GM19238 (cell line): ENCODE results near the gene LCT.
"Not testable (repeated sequence)": the region's sequence is repeated elsewhere in the genome, so short reads cannot be mapped to it uniquely, and the experiment has no call there.

Source experiments
- DNase-seq: peaks from one replicate; pipeline ENCODE4 v3.0.0; 2011; ENCODE audit warnings: low spot score; ENCODE audit not compliant: insufficient read length

LCT gene

GRCh38 chr2:135836596-135837270 is at the start of gene LCT:
Gene LCT, minus strand, starts transcription at chr2:135837184. Its CDS starts 15 bp downstream, at chr2:135837169.
- no peak for DNase-seq

DNA sequence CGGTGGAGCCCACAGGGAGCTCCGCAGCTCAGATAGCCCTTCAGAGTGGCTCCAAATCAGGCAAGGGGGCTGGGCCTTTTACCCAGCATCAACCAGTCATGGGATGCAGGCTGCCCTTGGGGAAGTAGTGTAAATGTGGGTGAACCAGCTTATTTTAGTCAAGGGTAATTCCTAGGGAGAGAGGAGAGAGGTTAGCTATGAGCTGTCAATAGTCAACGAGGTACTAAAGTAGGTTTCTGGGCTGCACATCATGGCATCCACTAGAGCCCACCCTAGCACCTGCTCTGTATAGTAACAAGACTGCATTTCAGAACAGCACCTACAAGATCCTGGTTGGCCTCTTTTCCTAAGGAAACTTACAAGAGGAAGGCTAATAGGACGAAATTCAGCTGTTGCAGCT is 48.7 kb upstream of the LCT start:
- no peak for DNase-seq

GRCh38 chr2:135882415-135882814 is 45.4 kb upstream of the LCT start:
- no peak for DNase-seq

DNA sequence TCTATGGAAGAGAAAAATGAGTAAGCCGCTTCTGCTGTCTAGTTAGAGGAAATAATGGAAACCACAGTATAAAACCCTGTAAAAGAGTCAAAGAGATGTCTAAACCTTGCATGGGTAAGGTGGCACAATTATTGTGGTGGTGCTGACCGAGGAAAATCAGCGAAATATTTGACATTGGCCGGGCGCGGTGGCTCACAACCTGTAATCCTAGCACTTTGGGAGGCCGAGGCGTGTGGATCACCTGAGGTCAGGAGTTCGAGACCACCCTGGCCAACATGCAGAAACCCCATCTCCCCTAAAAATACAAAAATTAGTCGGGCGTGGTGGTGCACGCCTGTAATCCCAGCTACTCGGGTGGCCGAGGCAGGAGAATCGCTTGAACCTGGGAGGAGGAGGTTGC is 39.8 kb upstream of the LCT start:
- DNase-seq: not testable (repeated sequence)

GRCh38 chr2:135876066-135876711 is 39.2 kb upstream of the LCT start, which contains the start of gene MCM6:
Gene MCM6, minus strand, starts transcription at chr2:135876443. Its CDS starts 78 bp downstream, at chr2:135876365.
- DNase-seq: peak; percentile 94

GRCh38 chr2:135875491-135876065 is 38.6 kb upstream of the LCT start:
- peak; percentile 45 for DNase-seq

DNA sequence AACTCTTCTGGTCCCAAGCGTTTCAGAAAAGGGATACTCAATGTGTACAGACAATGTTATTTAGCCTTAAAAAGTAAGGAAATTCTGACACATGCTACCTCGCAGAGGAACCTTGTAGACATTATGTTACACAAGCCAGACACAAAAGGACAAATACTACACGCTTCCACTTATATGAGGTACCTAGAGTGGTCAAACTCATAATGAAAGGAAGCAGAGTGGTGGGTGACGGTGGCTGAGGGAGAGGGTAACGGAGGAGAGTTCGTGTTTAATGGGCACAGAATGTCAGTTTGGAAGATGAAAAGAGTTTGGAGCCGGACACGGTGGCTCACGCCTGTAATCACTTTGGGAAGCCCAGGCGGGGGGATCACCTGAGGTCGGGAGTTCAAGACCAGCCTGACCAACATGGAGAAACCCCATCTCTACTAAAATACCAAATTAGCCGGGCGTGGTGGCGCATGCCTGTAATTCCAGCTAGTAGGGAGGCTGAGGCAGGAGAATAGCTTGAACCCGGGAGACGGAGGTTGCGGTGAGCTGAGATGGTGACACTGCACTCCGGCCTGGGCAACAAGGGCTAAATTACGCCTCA is 37.9 kb upstream of the LCT start:
- DNase-seq: no peak

DNA sequence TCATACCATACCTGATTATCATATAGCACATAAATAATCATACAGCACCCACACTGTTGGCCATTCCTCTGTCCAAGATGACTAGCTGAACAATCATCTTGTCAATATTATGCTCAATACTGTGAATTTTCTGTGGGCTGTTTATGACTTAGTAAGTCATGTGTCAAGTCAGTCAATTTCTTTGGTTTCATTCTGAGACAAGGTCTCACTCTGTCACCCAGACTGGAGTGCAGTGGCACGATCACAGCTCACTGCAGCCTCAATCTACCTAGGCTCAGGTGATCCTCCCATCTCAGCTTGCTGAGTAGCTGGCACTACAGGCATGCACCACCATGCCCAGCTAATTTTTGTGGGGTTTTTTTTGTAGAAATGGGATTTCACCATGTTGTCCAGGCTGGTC is 33.6 kb upstream of the LCT start:
- DNase-seq: no peak

GRCh38 chr2:135863233-135863632 is 26.2 kb upstream of the LCT start:
- DNase-seq: no peak

GRCh38 chr2:135862718-135863117 is 25.7 kb upstream of the LCT start:
- no peak for DNase-seq

- no peak for DNase-seq
Observed at GRCh38 chr2:135853401-135853800, 16.4 kb upstream of the LCT start.

DNA sequence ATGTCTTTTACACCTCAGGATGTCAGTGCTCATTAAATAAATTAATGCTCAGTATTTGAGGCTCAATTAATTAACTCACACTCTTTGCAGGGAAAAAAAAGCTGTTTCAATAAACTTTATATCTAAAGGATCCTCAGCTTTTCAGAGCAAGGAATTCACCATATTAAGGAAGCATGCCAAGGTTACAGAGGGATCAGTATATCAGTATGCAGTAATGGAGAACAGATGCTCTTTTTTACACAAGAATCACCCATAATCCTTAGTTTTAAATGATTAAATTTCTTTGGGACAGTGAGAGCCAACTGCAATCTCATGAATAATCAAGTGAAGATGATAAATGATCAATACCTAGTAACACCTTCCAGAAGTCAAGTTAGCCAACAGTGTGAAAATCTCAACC is 14.9 kb upstream of the LCT start:
- DNase-seq: no peak

DNA sequence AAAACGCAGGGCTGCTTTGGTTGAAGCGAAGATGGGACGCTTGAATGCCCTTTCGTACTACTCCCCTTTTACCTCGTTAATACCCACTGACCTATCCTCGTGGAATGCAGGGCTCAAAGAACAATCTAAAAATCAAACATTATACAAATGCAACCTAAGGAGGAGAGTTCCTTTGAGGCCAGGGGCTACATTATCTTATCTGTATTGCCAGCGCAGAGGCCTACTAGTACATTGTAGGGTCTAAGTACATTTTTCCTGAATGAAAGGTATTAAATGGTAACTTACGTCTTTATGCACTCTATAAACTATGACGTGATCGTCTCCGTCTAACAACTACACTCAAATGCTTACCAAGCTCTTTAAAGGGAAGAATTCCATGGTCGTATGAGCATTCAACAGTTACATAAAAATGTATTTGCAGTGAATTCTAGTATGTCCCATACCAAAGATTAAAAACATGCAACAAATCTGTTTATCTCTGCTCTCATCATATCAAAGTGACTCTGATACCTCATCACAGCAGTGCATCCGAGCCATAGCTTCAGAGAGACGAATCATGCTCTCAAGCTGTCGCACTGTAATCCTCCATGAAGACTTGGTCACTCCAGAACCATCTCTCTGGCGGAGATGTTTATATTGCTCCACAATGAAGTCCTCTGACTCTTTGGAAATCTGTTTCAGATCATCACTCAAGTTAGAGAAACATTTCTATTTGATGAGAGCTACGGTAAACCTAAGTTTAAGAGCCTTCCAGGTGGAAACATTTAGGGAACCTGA is 14.1 kb upstream of the LCT start:
- no peak for DNase-seq

DNA sequence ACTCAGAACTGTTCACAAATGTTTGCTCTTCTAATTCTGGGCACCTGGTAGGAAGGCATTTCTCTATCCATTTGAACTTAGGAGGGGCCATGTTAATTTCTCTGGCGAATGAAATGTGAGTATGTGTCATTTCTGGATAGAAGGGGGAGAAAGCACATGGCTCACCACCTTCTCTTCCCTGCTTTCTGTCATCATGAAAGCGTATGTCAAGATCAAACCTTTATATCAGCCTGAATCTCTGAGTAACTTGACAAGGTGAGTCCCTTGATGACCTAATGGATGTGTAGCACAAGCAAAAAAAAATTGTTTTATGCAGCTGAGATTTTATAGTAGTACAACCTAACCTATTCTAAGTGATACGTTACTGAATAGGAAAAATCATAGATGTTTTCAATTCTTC is 12.1 kb upstream of the LCT start:
- no peak for DNase-seq

GRCh38 chr2:135845997-135846396 is 9.0 kb upstream of the LCT start:
- no peak for DNase-seq

- no peak for DNase-seq
Observed at GRCh38 chr2:135845257-135845656, 8.3 kb upstream of the LCT start.

DNA sequence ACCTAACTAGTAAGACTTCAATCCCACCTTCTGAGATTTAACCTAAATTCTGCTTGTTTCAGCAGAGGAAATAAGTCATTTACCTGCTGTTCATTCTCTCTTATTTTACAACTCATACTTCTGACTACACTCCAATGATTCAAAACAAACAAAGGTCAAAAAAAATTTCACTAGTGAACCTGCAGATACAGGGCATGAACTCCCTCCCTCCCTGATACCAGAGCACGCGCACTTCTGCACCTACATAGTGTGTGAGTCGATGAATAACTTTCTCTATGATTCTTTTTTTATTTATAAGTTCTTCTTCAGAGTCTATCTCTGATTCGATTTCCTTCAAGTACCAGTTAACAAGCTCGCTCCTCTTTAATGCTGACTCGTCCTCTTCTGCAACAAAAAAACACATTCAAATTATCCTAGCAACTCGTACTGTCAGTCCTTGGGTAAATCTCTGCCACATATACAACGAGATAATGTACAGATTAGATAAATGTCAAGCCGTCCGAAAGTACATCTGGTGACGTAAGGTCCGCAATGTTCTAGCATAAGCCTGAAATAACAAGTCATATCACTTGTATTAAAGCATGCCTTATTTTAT is 7.4 kb upstream of the LCT start:
- no peak for DNase-seq

DNA sequence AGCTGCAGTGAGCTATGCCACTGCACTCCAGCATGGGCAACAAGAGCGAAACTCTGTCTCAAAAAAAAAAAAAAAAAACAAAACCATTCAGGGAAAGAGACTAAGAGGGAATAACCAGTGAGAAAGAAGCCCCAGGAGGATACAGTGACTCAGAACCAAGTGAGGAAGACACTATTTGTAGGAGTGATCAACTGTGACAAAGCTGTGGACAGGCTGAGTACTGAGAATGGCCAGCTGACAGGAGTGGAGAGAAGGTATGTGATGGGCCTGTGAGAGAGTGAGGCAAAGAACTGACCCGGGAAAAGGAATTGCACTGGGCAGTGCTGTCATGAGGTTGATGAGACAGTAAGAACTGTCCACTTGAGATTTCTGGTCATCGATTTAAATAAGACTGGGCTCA is 6.7 kb upstream of the LCT start:
- no peak for DNase-seq

DNA sequence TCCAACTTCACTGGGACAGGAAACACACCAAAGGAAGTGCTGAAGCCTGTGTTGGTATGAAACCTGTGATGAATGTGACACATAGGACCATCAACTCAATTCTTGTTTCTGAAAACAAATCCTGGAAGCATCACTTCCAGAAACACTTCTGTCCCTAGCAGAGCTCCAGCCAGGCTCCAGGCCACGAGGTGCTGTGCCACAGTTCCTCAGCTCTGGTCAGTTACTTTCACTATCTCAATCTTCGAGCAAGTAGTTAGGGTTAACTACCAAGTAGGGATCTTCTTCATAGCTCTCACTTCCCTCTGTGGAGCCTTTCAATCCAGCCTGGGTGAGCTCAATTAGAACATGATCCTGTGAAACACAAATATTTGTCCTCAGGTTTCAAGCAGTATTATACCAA is 3.6 kb upstream of the LCT start:
- no peak for DNase-seq

DNA sequence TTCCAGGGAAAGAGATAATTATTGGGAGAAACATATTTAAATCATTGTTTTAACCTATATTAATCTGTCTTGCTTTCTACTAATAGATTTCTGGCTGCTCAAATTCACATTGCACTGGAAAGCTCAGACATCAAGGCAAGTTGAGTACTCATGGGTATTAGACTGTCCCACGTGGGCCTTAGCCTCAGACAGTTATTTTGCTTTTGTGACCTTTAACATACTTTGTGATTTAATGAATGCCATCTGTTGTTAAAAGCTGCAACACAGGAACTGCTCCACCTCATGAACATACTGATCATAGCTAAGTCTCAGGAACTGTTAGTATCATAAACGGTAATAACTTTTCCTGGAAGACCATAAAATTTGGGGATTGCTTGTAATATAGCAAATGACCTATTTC is 2.7 kb upstream of the LCT start:
- no peak for DNase-seq

DNA sequence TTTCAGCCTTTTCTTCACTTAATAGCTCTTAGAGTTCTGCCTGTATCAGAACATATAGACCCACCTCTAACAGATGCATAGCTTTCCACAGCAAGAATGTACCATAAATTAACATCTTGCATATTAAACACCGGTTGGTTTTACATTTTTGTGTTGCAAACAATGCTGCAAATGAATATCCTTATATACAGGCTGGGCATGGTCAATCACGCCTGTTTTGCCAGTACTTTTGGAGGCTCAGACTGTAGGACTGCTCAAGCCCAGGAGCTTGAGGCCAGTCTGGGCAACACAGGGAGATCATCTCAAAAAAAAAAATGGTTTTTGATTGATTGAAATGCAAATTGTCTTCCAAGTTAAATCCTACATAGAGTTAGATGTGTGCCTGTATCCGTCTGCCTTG is 1.5 kb upstream of the LCT start:
- DNase-seq: no peak
